Nephron (organoid): Measurements from ENCODE around the gene ZYX.
"Not testable (repeated sequence)": the region's sequence is repeated elsewhere in the genome, so short reads cannot be mapped to it uniquely, and the experiment has no call there.

ENCODE experiments used
- H3K27ac Mint-ChIP-seq, 3 experiments: 2 replicates each; pipeline ENCODE4 v1.8.0; 2020; ENCODE audit warnings: mixed read lengths in 3 of 3, mild to moderate bottlenecking in 2 of 3, moderate library complexity in 1 of 3
- H3K27me3 Mint-ChIP-seq: 2 replicates; pipeline ENCODE4 v1.8.0; 2021; ENCODE audit warnings: low read depth, mild to moderate bottlenecking, moderate library complexity, mixed read lengths
- H3K36me3 Mint-ChIP-seq: 2 replicates; pipeline ENCODE4 v1.8.0; 2020; ENCODE audit warnings: low read depth, mixed read lengths
- H3K4me1 Mint-ChIP-seq: 2 replicates; pipeline ENCODE4 v1.8.0; 2020; ENCODE audit warnings: mixed read lengths
- H3K4me3 Mint-ChIP-seq, 3 experiments: 2 replicates each; pipeline ENCODE4 v1.8.0; 2020; ENCODE audit warnings: mild to moderate bottlenecking in 3 of 3, mixed read lengths in 3 of 3, moderate library complexity in 2 of 3
- H3K9me3 Mint-ChIP-seq: 2 replicates; pipeline ENCODE4 v1.8.0; 2020; ENCODE audit warnings: mixed read lengths
- TF ChIP-seq, protein P1 (sequence below), 3 experiments: fragments of 200-600 bp; sonication (generic); IDR thresholded peaks; one replicate each; pipeline ENCODE4 v1.5.0; 2021; ENCODE audit warnings: antibody characterized with exemption in 3 of 3; ENCODE audit not compliant: unreplicated experiment in 3 of 3

The ZYX gene

DNA sequence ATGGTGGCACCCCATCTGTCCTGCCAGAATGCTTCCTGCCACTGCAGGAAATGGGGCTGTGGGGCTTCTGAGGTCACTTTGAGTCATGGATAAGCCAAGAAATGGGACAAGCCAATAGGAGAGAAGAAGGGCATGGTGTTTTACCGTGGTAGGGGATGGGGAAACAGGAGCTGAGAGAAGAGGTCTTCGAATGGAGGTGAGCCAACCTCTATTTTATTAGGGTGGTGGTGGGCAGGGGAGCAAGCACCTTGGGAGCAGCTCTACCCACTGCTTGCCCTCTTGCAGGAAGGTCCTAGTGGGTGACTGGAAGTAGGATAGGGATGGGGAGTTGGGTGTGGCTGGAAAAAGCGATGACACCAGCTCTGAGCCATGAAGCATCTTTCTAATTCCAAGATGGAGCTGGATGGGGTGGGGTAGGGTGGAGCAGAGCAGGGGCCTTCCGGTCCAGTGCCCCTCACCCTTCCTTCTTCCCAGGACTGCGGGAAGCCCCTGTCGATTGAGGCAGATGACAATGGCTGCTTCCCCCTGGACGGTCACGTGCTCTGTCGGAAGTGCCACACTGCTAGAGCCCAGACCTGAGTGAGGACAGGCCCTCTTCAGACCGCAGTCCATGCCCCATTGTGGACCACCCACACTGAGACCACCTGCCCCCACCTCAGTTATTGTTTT, 9.1 kb downstream of the ZYX start:
- Mint-ChIP-seq H3K4me1 (peaks cover 19% of the 10 kb centered on the region), H3K9me3 (no peaks in the 10 kb centered on the region), H3K4me3 (no peak overlapping the region), H3K36me3 (peaks cover 37% of the 10 kb centered on the region), H3K27me3 (no peaks in the 10 kb centered on the region), H3K27ac (peak overlapping the region in 1 of 3 experiments; percentile 51)
- TF ChIP-seq, protein P1, sequence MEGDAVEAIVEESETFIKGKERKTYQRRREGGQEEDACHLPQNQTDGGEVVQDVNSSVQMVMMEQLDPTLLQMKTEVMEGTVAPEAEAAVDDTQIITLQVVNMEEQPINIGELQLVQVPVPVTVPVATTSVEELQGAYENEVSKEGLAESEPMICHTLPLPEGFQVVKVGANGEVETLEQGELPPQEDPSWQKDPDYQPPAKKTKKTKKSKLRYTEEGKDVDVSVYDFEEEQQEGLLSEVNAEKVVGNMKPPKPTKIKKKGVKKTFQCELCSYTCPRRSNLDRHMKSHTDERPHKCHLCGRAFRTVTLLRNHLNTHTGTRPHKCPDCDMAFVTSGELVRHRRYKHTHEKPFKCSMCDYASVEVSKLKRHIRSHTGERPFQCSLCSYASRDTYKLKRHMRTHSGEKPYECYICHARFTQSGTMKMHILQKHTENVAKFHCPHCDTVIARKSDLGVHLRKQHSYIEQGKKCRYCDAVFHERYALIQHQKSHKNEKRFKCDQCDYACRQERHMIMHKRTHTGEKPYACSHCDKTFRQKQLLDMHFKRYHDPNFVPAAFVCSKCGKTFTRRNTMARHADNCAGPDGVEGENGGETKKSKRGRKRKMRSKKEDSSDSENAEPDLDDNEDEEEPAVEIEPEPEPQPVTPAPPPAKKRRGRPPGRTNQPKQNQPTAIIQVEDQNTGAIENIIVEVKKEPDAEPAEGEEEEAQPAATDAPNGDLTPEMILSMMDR (IDR thresholded peaks at IDR 0.05; ENCODE audit: unreplicated experiment in 3 of 3): no peak

DNA sequence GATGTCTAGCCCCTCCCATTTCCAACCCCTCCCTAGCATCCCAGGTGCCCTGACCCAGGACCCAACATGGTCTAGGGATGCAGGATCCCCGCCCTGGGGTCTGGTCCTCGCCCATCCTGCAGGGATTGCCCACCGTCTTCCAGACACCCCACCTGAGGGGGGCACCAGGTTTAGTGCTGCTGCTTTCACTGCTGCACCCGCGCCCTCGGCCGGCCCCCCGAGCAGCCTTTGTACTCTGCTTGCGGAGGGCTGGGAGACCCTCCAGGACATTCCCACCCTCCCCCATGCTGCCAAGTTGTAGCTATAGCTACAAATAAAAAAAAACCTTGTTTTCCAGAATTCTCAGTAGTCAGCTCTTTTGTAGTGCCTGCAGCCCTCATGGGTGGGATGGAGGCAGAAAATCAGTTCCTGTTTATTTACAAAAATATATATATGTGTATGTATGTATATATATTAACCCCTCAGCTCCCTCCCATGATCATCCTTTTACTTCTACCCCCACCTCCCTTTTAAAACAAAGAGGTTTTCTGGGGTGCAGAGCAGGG, 9.7 kb downstream of the ZYX start:
- no peak overlapping the region for H3K27ac Mint-ChIP-seq
- H3K27me3 Mint-ChIP-seq: no peaks in the 10 kb centered on the region
- peaks cover 39% of the 10 kb centered on the region for H3K36me3 Mint-ChIP-seq
- peaks cover 19% of the 10 kb centered on the region for H3K4me1 Mint-ChIP-seq
- TF ChIP-seq, protein P1 (IDR thresholded peaks at IDR 0.05; ENCODE audit: unreplicated experiment in 3 of 3): no peak
- no peak overlapping the region for H3K4me3 Mint-ChIP-seq
- H3K9me3 Mint-ChIP-seq: no peaks in the 10 kb centered on the region

DNA sequence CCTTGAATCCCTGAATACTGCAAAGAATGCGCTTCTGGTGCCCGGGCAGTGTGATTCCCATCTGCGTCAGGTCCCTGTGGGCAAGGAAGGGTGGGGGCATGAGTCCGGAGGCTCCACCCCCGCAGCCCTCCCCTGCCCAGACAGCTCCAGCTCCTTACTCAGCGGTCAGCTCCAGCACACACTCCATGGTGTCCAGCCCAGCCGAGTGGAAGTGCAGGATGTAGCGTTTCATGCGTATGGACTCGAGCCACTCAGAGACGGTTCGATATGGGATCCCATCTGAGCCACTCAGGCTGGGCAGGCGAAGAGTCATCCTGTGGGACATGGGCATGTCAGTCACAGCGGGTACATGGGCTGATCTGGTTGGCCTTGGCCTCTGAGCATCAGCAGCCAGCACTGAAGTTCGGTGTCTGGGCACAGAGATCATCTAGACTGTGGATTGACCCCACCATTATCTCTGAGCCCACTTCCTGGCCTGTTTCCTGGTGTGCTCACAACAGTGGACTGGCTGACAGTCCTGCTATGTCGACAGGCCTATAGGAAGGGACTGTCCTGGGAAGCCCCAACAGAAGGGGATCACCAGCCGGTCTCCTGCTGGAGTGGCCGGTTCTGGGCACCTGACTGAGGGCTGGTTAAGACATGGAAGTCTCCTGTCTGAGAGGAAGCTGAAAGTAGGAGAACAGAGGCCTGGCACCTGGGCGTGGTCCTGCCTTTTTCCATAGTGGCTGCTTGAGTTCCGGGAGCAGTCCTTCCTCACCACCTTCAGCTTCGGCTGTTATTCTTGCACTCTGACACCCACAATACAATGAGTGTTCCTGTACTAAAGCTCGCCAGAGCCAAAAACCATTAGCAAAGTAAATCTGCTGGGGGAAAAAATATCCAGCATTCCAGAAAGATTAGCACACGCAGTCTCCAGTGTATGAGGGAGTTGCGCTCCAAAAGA, 10.6 kb downstream of the ZYX start:
- Mint-ChIP-seq H3K4me3 (peak overlapping the region in 1 of 3 experiments; percentile 38), H3K36me3 (peaks cover 39% of the 10 kb centered on the region), H3K27ac (peak overlapping the region in 2 of 3 experiments; percentile 93 to 94), H3K27me3 (no peaks in the 10 kb centered on the region), H3K9me3 (no peaks in the 10 kb centered on the region), H3K4me1 (peaks cover 19% of the 10 kb centered on the region)
- TF ChIP-seq, protein P1 (IDR thresholded peaks at IDR 0.05; ENCODE audit: unreplicated experiment in 3 of 3): no peak

- H3K27me3 Mint-ChIP-seq, H3K9me3 Mint-ChIP-seq: not testable (repeated sequence)
- Mint-ChIP-seq H3K4me1 (peaks cover 19% of the 10 kb centered on the region), H3K36me3 (peaks cover 39% of the 10 kb centered on the region), H3K27ac (peak overlapping the region in 2 of 3 experiments; percentile 93 to 94), H3K4me3 (peak overlapping the region in 1 of 3 experiments; percentile 38)
Observed at GRCh38 chr7:143392427-143392826, 11.3 kb downstream of the ZYX start.

DNA sequence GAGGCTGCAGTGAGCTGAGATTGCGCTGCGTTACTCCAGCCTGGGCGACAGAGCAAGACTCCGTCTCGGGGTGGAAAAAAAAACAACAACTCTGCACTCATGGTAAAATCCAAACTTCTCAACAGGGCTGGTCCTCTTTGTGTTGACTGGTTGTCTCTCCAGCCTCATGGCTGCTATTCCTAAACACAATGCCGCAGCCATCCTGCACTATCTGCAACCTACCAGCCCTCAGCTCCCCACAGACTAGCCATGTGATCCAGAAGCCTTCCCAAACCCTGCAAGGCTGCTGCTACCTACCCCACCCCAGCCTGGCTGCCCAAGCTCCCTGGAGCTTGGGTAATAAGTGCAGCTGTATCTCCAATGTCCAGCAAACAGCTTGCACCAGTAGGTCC, 11.7 kb downstream of the ZYX start:
- TF ChIP-seq, protein P1 (IDR thresholded peaks at IDR 0.05; ENCODE audit: unreplicated experiment in 3 of 3): no peak
- H3K4me3 Mint-ChIP-seq: no peak overlapping the region
- H3K36me3 Mint-ChIP-seq: peaks cover 39% of the 10 kb centered on the region
- H3K27ac Mint-ChIP-seq: peak overlapping the region in 2 of 3 experiments; percentile 42 to 66
- H3K4me1 Mint-ChIP-seq: peaks cover 19% of the 10 kb centered on the region
- no peaks in the 10 kb centered on the region for H3K9me3 Mint-ChIP-seq
- H3K27me3 Mint-ChIP-seq: peaks cover 3% of the 10 kb centered on the region
